H9 (cell line): ENCODE measurements around the gene SPEN. TPM values are rescaled to one million over a fixed set of nuclear protein-coding genes. Genes with fewer than 3 reads are reported as not detected.

Experiments used
- DNase-seq: peaks from one replicate; pipeline ENCODE4 v3.0.0-alpha.2; 2017
- H2AFZ ChIP-seq: one replicate; pipeline ENCODE4 v1.6.1; 2013; ENCODE audit warnings: mild to moderate bottlenecking, low read length, control low read depth, moderate library complexity
- H2AK5ac ChIP-seq: 2 replicates; pipeline ENCODE4 v1.6.1; 2013; ENCODE audit warnings: low read length, control low read depth, mixed read lengths; ENCODE audit not compliant: insufficient read length
- H2BK120ac ChIP-seq: one replicate; pipeline ENCODE4 v1.6.1; 2013; ENCODE audit warnings: low read depth, mild to moderate bottlenecking, low read length, control low read depth, inconsistent platforms; ENCODE audit not compliant: poor library complexity, severe bottlenecking
- H2BK12ac ChIP-seq: 2 replicates; pipeline ENCODE4 v1.6.1; 2013; ENCODE audit warnings: low read length, control low read depth, mixed read lengths, low read depth; ENCODE audit not compliant: insufficient read length
- H2BK15ac ChIP-seq: 2 replicates; pipeline ENCODE4 v1.6.1; 2013; ENCODE audit warnings: low read depth, low read length, control low read depth
- H2BK20ac ChIP-seq: one replicate; pipeline ENCODE4 v1.6.1; 2013; ENCODE audit warnings: low read depth, mild to moderate bottlenecking, low read length, control low read depth, inconsistent platforms; ENCODE audit not compliant: poor library complexity, severe bottlenecking
- H2BK5ac ChIP-seq: 2 replicates; pipeline ENCODE4 v1.6.1; 2013; ENCODE audit warnings: low read length, control low read depth, mixed read lengths; ENCODE audit not compliant: insufficient read length
- H3K14ac ChIP-seq: 2 replicates; pipeline ENCODE4 v1.6.1; 2013; ENCODE audit warnings: low read length, control low read depth; ENCODE audit not compliant: insufficient read depth
- H3K18ac ChIP-seq: 2 replicates; pipeline ENCODE4 v1.6.1; 2013; ENCODE audit warnings: low read depth, mild to moderate bottlenecking, mixed read lengths, low read length, control low read depth; ENCODE audit not compliant: insufficient read length
- H3K23ac ChIP-seq: 2 replicates; pipeline ENCODE4 v1.6.1; 2013; ENCODE audit warnings: low read length, control low read depth, mixed read lengths, low read depth; ENCODE audit not compliant: insufficient read length
- H3K23me2 ChIP-seq: 2 replicates; pipeline ENCODE4 v1.6.1; 2013; ENCODE audit warnings: low read depth, mild to moderate bottlenecking, mixed read lengths, low read length, control low read depth; ENCODE audit not compliant: insufficient read length, poor library complexity, severe bottlenecking
- H3K27ac ChIP-seq: 2 replicates; pipeline ENCODE4 v1.5.1; 2013; ENCODE audit warnings: low read length, control low read depth, mixed read lengths, low read depth; ENCODE audit not compliant: insufficient read length
- H3K27me3 ChIP-seq: 2 replicates; pipeline ENCODE4 v1.6.1; 2013; ENCODE audit warnings: low read length, control low read depth, inconsistent platforms; ENCODE audit not compliant: insufficient read depth
- H3K4ac ChIP-seq: 2 replicates; pipeline ENCODE4 v1.6.1; 2013; ENCODE audit warnings: low read depth, mild to moderate bottlenecking, control low read depth, inconsistent platforms, low read length, moderate library complexity
- H3K4me1 ChIP-seq: 2 replicates; pipeline ENCODE4 v1.6.1; 2013; ENCODE audit warnings: low read length, control low read depth, inconsistent platforms; ENCODE audit not compliant: insufficient read depth
- H3K4me2 ChIP-seq: 2 replicates; pipeline ENCODE4 v1.6.1; 2013; ENCODE audit warnings: low read length, control low read depth, mixed read lengths; ENCODE audit not compliant: insufficient read length, insufficient read depth
- H3K56ac ChIP-seq: 2 replicates; pipeline ENCODE4 v1.6.1; 2013; ENCODE audit warnings: low read depth, mild to moderate bottlenecking, mixed read lengths, low read length, control low read depth; ENCODE audit not compliant: insufficient read length
- H3K79me1 ChIP-seq: 2 replicates; pipeline ENCODE4 v1.6.1; 2013; ENCODE audit warnings: low read depth, mild to moderate bottlenecking, moderate library complexity, low read length, control low read depth, inconsistent platforms; ENCODE audit not compliant: insufficient read depth, poor library complexity, severe bottlenecking
- H3K79me2 ChIP-seq: 2 replicates; pipeline ENCODE4 v1.6.1; 2013; ENCODE audit warnings: low read length, control low read depth, inconsistent platforms; ENCODE audit not compliant: insufficient read depth
- H3K9ac ChIP-seq: 2 replicates; pipeline ENCODE4 v1.6.1; 2013; ENCODE audit warnings: low read length, control low read depth, mixed read lengths; ENCODE audit not compliant: insufficient read length; ENCODE audit errors: extremely low read depth
- H3K9me3 ChIP-seq: one replicate; pipeline ENCODE4 v1.6.1; 2013; ENCODE audit warnings: low read depth, low read length, inconsistent platforms; ENCODE audit not compliant: control insufficient read depth
- H3T11ph ChIP-seq: one replicate; pipeline ENCODE4 v1.6.1; 2013; ENCODE audit warnings: mild to moderate bottlenecking, low read length, control low read depth, inconsistent platforms
- H4K20me1 ChIP-seq: one replicate; pipeline ENCODE4 v1.6.1; 2013; ENCODE audit not compliant: control insufficient read depth, insufficient read length, insufficient read depth
- H4K5ac ChIP-seq: 2 replicates; pipeline ENCODE4 v1.6.1; 2013; ENCODE audit warnings: low read depth, mild to moderate bottlenecking, mixed read lengths, low read length, control low read depth; ENCODE audit not compliant: insufficient read length
- H4K8ac ChIP-seq: replicated peaks from 2 replicates; pipeline ENCODE4 v1.6.1; 2013; ENCODE audit warnings: low read length, control low read depth, mixed read lengths, low read depth; ENCODE audit not compliant: insufficient read length
- H4K91ac ChIP-seq: 2 replicates; pipeline ENCODE4 v1.6.1; 2013; ENCODE audit warnings: low read depth, mild to moderate bottlenecking, moderate library complexity, mixed read lengths, low read length, control low read depth; ENCODE audit not compliant: insufficient read length
- H3K27ac Mint-ChIP-seq, 3 experiments: 2 replicates in 2 of 3; 3 replicates in 1 of 3; pipeline ENCODE4 v1.8.0; 2020 to 2021; ENCODE audit warnings: mixed read lengths in 3 of 3, mild to moderate bottlenecking in 1 of 3, moderate library complexity in 1 of 3
- H3K27me3 Mint-ChIP-seq: 2 replicates; pipeline ENCODE4 v1.8.0; 2021; ENCODE audit warnings: low read depth, mild to moderate bottlenecking, moderate library complexity, mixed read lengths
- H3K36me3 Mint-ChIP-seq, 3 experiments: 2 replicates in 2 of 3; 3 replicates in 1 of 3; pipeline ENCODE4 v1.8.0; 2020 to 2021; ENCODE audit warnings: low read depth in 3 of 3, mixed read lengths in 3 of 3; ENCODE audit not compliant: insufficient read depth in 1 of 3
- H3K4me1 Mint-ChIP-seq, 2 experiments: 2 replicates each; pipeline ENCODE4 v1.8.0; 2020; ENCODE audit warnings: mixed read lengths in 2 of 2
- H3K4me3 Mint-ChIP-seq, 2 experiments: 2 replicates in 1 of 2; 3 replicates in 1 of 2; pipeline ENCODE4 v1.8.0; 2020 to 2021; ENCODE audit warnings: mild to moderate bottlenecking in 2 of 2, mixed read lengths in 2 of 2, moderate library complexity in 1 of 2
- H3K9me3 Mint-ChIP-seq, 2 experiments: 2 replicates in 1 of 2; 3 replicates in 1 of 2; pipeline ENCODE4 v1.8.0; 2020; ENCODE audit warnings: mild to moderate bottlenecking in 2 of 2, mixed read lengths in 2 of 2, moderate library complexity in 1 of 2
- WGBS: extraction: QIAGEN DNeasy Blood & Tissue Kit; methylation state at CpG from one replicate; pipeline ENCODE4 v1.1.7; 2013; ENCODE audit warnings: missing lambda C conversion rate, low lambda C conversion rate, mixed read lengths; ENCODE audit not compliant: insufficient read length; ENCODE audit errors: extremely low coverage; 5-methylcytosine and 5-hydroxymethylcytosine counted together
- total RNA-seq: library from RNA; stranded (reverse); gene quantifications from 2 replicates; pipeline ENCODE4 v1.2.1, GENCODE V29; 2021
- TF ChIP-seq, protein P1 (sequence below): fragments of 200-600 bp; sonication (generic); conservative IDR thresholded peaks from 3 replicates; pipeline ENCODE4 v1.8.0; 2021; ENCODE audit warnings: antibody characterized with exemption, mild to moderate bottlenecking

SPEN gene
- total RNA-seq, 1 experiment from 2014 or later: 59.6 TPM

DNA sequence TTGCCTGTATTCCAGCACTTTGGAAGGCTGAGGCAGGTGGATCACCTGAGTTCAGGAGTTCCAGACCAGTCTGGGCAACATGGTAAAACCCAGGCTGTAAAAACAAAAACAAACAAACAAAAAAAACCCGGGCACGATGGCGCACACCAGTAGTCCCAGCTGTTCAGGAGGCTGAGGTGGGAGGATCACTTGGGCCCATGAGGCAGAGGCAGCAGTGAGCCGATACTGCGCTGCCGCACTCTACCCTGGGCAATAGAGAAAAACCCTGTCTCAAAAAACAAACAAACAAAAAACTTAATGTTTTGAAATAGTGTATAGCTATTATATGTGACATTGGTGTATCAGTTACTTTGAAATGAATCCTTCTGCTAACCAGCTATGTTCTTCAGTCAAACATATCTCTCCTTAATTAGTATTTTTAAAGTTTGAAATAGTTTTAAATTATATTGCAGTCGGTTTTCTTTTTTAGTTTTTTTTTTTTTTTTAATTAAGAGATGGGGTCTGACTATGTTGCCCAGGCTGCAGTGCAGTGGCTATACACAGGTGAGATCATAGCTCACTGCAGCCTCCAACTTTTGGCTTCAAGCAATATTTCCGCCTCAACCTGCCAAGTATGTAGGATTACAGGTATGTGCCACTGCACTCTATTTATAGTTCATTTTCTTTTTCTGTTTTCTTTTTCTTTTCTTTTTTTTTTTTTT is 11.3 kb downstream of the SPEN start:
- Histone ChIP-seq H2BK12ac (no peak overlapping the region), H3K4me1 (no peaks in the 10 kb centered on the region), H2BK5ac (no peak overlapping the region), H3K4ac (no peak overlapping the region; the same call in 1 of the 2 replicates), H3T11ph (no peak overlapping the region), H2AK5ac (no peak overlapping the region), H2AFZ (no peak overlapping the region), H2BK15ac (no peak overlapping the region), H4K20me1 (peaks cover 4% of the 10 kb centered on the region), H2BK20ac (no peak overlapping the region), H3K23me2 (no peaks in the 10 kb centered on the region), H3K9me3 (no peaks in the 10 kb centered on the region), H3K27me3 (no peaks in the 10 kb centered on the region), H3K4me2 (no peak overlapping the region), H3K27ac (no peak overlapping the region), H3K79me1 (peaks cover 16% of the 10 kb centered on the region), H3K18ac (no peak overlapping the region), H4K8ac (no peak overlapping the region), H3K23ac (no peak overlapping the region), H3K9ac (no peak overlapping the region), H3K56ac (no peak overlapping the region), H4K91ac (no peak overlapping the region), H2BK120ac (no peak overlapping the region), H4K5ac (no peak overlapping the region), H3K79me2 (peaks cover 17% of the 10 kb centered on the region; the same call in 1 of the 2 replicates), H3K14ac (no peak overlapping the region)
- peaks cover 0 to 2% (median 0%) of the 10 kb centered on the region in 3 experiments; a peak in 2 of 7 replicates for H3K36me3 Mint-ChIP-seq
- H3K9me3 Mint-ChIP-seq: no peaks in the 10 kb centered on the region
- H3K4me3 Mint-ChIP-seq: no peak overlapping the region
- no peaks in the 10 kb centered on the region for H3K27me3 Mint-ChIP-seq
- no peaks in the 10 kb centered on the region; a peak in 1 of 4 replicates for H3K4me1 Mint-ChIP-seq
- no CpG with 5 or more reads among the region's 8 CpGs for WGBS
- TF ChIP-seq, protein P1, sequence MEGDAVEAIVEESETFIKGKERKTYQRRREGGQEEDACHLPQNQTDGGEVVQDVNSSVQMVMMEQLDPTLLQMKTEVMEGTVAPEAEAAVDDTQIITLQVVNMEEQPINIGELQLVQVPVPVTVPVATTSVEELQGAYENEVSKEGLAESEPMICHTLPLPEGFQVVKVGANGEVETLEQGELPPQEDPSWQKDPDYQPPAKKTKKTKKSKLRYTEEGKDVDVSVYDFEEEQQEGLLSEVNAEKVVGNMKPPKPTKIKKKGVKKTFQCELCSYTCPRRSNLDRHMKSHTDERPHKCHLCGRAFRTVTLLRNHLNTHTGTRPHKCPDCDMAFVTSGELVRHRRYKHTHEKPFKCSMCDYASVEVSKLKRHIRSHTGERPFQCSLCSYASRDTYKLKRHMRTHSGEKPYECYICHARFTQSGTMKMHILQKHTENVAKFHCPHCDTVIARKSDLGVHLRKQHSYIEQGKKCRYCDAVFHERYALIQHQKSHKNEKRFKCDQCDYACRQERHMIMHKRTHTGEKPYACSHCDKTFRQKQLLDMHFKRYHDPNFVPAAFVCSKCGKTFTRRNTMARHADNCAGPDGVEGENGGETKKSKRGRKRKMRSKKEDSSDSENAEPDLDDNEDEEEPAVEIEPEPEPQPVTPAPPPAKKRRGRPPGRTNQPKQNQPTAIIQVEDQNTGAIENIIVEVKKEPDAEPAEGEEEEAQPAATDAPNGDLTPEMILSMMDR: no peak
- no peak for DNase-seq
- 0 out of 7 replicates have a peak overlapping the region, but pooled peaks of 1 of the 3 experiments have one; percentile 25 for H3K27ac Mint-ChIP-seq
